Thymus (tissue), 11 donors: ENCODE measurements around the gene GGCX. TPM values are rescaled to one million over a fixed set of nuclear protein-coding genes. Genes with fewer than 3 reads are reported as not detected.

Experiments used
- DNase-seq, 9 donors: peaks; one replicate each; pipeline ENCODE4 v3.0.0-alpha.2; 2013; ENCODE audit warnings: low spot score in 9 of 9, low read depth in 6 of 9, missing footprints in 1 of 9
- H3K27ac ChIP-seq, 2 donors: one replicate each; pipeline ENCODE4 v1.5.1; 2013; ENCODE audit warnings: control low read depth in 1 of 2, low read depth in 1 of 2, low read length in 1 of 2, mild to moderate bottlenecking in 1 of 2, moderate library complexity in 1 of 2
- H3K27me3 ChIP-seq, 2 donors: one replicate each; pipeline ENCODE4 v1.5.1; 2013; ENCODE audit warnings: low read length in 1 of 2; ENCODE audit not compliant: control insufficient read depth in 2 of 2, insufficient read depth in 1 of 2
- H3K36me3 ChIP-seq, 2 donors: one replicate each; pipeline ENCODE4 v1.5.1; 2013; ENCODE audit warnings: low read length in 1 of 2, mild to moderate bottlenecking in 1 of 2, moderate library complexity in 1 of 2; ENCODE audit not compliant: control insufficient read depth in 2 of 2, insufficient read depth in 2 of 2
- H3K4me1 ChIP-seq, 2 donors: one replicate each; pipeline ENCODE4 v1.5.1; 2013; ENCODE audit warnings: low read length in 2 of 2; ENCODE audit not compliant: control insufficient read depth in 2 of 2, insufficient read depth in 2 of 2
- H3K4me3 ChIP-seq, 2 donors: one replicate each; pipeline ENCODE4 v1.5.1; 2013; ENCODE audit warnings: low read length in 2 of 2, control low read depth in 1 of 2, mild to moderate bottlenecking in 1 of 2
- H3K9me3 ChIP-seq, 2 donors: one replicate each; pipeline ENCODE4 v1.5.1; 2013; ENCODE audit warnings: low read length in 1 of 2, mild to moderate bottlenecking in 1 of 2; ENCODE audit not compliant: control insufficient read depth in 2 of 2, insufficient read depth in 1 of 2
- WGBS: extraction: QIAGEN DNeasy Blood & Tissue Kit; methylation state at CpG from one replicate; pipeline ENCODE4 v1.1.7; 2013; 5-methylcytosine and 5-hydroxymethylcytosine counted together
- polyA plus RNA-seq: library from polyadenylated mRNA; stranded (reverse); fragments of 200-250 nt; gene quantifications from one replicate; pipeline ENCODE4 v1.2.3, GENCODE V29; 2013
- total RNA-seq: library from RNA; stranded (reverse); fragments of 120-200 nt; gene quantifications from one replicate; pipeline ENCODE4 v1.2.4, GENCODE V29; 2013
- donor health status: healthy.

The GGCX gene
- total and polyA plus RNA-seq, 2 donors, result 16.5 to 17.8 TPM

GRCh38 chr2:85582492-85582891 is 21.2 kb upstream of the GGCX start:
- WGBS, result 96% methylated on average over 1 of the region's 1 CpG
- no peak for DNase-seq
- Histone ChIP-seq H3K4me3 (no peak overlapping the region), H3K9me3 (peaks cover 0 to 2% of the 10 kb centered on the region in 2 donors), H3K36me3 (peaks cover 6 to 15% of the 10 kb centered on the region in 2 donors), H3K27me3 (no peaks in the 10 kb centered on the region), H3K4me1 (peaks cover 27 to 59% of the 10 kb centered on the region in 2 donors), H3K27ac (no peak overlapping the region)

- Histone ChIP-seq H3K4me1 (peaks cover 27 to 58% of the 10 kb centered on the region in 2 donors), H3K27me3 (no peaks in the 10 kb centered on the region), H3K36me3 (peaks cover 6 to 15% of the 10 kb centered on the region in 2 donors), H3K4me3 (no peak overlapping the region), H3K27ac (no peak overlapping the region), H3K9me3 (peaks cover 0 to 2% of the 10 kb centered on the region in 2 donors)
- 93% methylated on average over 3 of the region's 3 CpGs for WGBS
- DNase-seq, result no peak
Observed at GRCh38 chr2:85580206-85580605, 18.9 kb upstream of the GGCX start.

- Histone ChIP-seq H3K27ac (peak overlapping the region; percentile 36 to 52), H3K27me3 (no peaks in the 10 kb centered on the region), H3K36me3 (peaks cover 6 to 15% of the 10 kb centered on the region in 2 donors), H3K9me3 (peaks cover 0 to 2% of the 10 kb centered on the region in 2 donors), H3K4me3 (peak overlapping the region; percentile 62 to 66), H3K4me1 (peaks cover 27 to 50% of the 10 kb centered on the region in 2 donors)
- peak in 1 of 9 donors; percentile 47 for DNase-seq
- 47% methylated on average over 6 of the region's 6 CpGs for WGBS
Observed at GRCh38 chr2:85579266-85579935, 18.1 kb upstream of the GGCX start.

GRCh38 chr2:85578243-85579180 is 17.2 kb upstream of the GGCX start:
- H3K27ac ChIP-seq, result peak overlapping the region; percentile 46 to 83
- peaks cover 26 to 43% of the 10 kb centered on the region in 2 donors for H3K4me1 ChIP-seq
- H3K27me3 ChIP-seq, result no peaks in the 10 kb centered on the region
- WGBS, result 4% methylated on average over 19 of the region's 19 CpGs
- H3K4me3 ChIP-seq, result peak overlapping the region; percentile 62 to 66
- peaks cover 0 to 2% of the 10 kb centered on the region in 2 donors for H3K9me3 ChIP-seq
- H3K36me3 ChIP-seq, result peaks cover 6 to 15% of the 10 kb centered on the region in 2 donors
- DNase-seq, result peak in 3 of 9 donors; percentile 21 to 56 (median 26)

- Histone ChIP-seq H3K4me3 (peak within 1 kb of the TSS; percentile 62 to 66), H3K27ac (peak within 1 kb of the TSS; percentile 46 to 83), H3K4me1 (peaks cover 23 to 38% of the 10 kb centered on the region in 2 donors), H3K27me3 (no peaks in the 10 kb centered on the region), H3K36me3 (peaks cover 5 to 14% of the 10 kb centered on the region in 2 donors), H3K9me3 (peaks cover 0 to 2% of the 10 kb centered on the region in 2 donors)
- peak in 3 of 9 donors; percentile 41 to 66 (median 48) for DNase-seq
- WGBS, result 3% methylated on average over 19 of the region's 19 CpGs
Observed at GRCh38 chr2:85577386-85578242, 16.3 kb upstream of the GGCX start, which contains the start of gene VAMP8. Gene VAMP8 (plus strand): TSS chr2:85577586. CDS start chr2:85577647, 61 bp downstream.

- H3K27me3 ChIP-seq, result no peaks in the 10 kb centered on the region
- H3K36me3 ChIP-seq, result peaks cover 0 to 8% of the 10 kb centered on the region in 2 donors
- no peaks in the 10 kb centered on the region for H3K9me3 ChIP-seq
- WGBS, result 35% methylated on average over 3 of the region's 3 CpGs
- H3K4me3 ChIP-seq, result no peak overlapping the region
- H3K4me1 ChIP-seq, result peaks cover 23 to 38% of the 10 kb centered on the region in 2 donors
- DNase-seq, result no peak
- peak overlapping the region; percentile 20 to 62 for H3K27ac ChIP-seq
Observed at GRCh38 chr2:85577063-85577385, 15.7 kb upstream of the GGCX start.

- 96% methylated on average over 8 of the region's 8 CpGs for WGBS
- peaks cover 0 to 2% of the 10 kb centered on the region in 2 donors for H3K36me3 ChIP-seq
- no peaks in the 10 kb centered on the region for H3K27me3 ChIP-seq
- H3K27ac ChIP-seq, result no peak overlapping the region
- DNase-seq, result no peak
- no peak overlapping the region for H3K4me3 ChIP-seq
- H3K4me1 ChIP-seq, result peaks cover 23 to 38% of the 10 kb centered on the region in 2 donors
- no peaks in the 10 kb centered on the region for H3K9me3 ChIP-seq
Observed at GRCh38 chr2:85575739-85576138, 14.4 kb upstream of the GGCX start.

- no peak overlapping the region for H3K4me3 ChIP-seq
- peaks cover 3 to 4% of the 10 kb centered on the region in 2 donors for H3K4me1 ChIP-seq
- H3K27me3 ChIP-seq, result no peaks in the 10 kb centered on the region
- H3K27ac ChIP-seq, result no peak overlapping the region
- no peak for DNase-seq
- no peaks in the 10 kb centered on the region for H3K9me3 ChIP-seq
- H3K36me3 ChIP-seq, result no peaks in the 10 kb centered on the region
- 85% methylated on average over 4 of the region's 4 CpGs for WGBS
Observed at GRCh38 chr2:85566265-85566664, 5.0 kb upstream of the GGCX start.
